Astrocyte (in vitro differentiated cells and primary cell): ENCODE data around the gene KRTAP5-10.
"Not testable (repeated sequence)": the region's sequence is repeated elsewhere in the genome, so short reads cannot be mapped to it uniquely, and the experiment has no call there.

Experiments
- CTCF ChIP-seq: IDR thresholded peaks from 2 replicates; pipeline ENCODE4 v1.5.1; 2011; ENCODE audit warnings: low read depth, mild to moderate bottlenecking, inconsistent platforms, low read length, moderate library complexity; ENCODE audit not compliant: insufficient read depth
- EZH2 ChIP-seq: IDR thresholded peaks from 2 replicates; pipeline ENCODE4 v1.6.1; 2012; ENCODE audit warnings: mild to moderate bottlenecking, low read length, inconsistent platforms; ENCODE audit not compliant: insufficient read depth

GRCh38 chr11:71604798-71605488, 39.6 kb downstream of the KRTAP5-10 start:
- not testable (repeated sequence) for TF ChIP-seq CTCF, EZH2
